IMR-90 (cell line): ENCODE measurements around the gene FGGY. TPM values are rescaled to one million over a fixed set of nuclear protein-coding genes. Genes with fewer than 3 reads are reported as not detected.
A peak's percentile ranks its signal among the peaks of the same experiment; 100 is the strongest.

Experiments
- ATAC-seq: fragments of 200-7000 bp; cut with Tn5 transposase; 2 replicates; pipeline ENCODE4 v1.9.1; 2020; ENCODE audit warnings: low read depth, mild to moderate bottlenecking, moderate library complexity
- BruUV-seq: library from RNA; stranded (reverse); fragments of 400-500 nt; replicated peaks from 2 replicates; lab custom pipeline; 2021; lab: Mats Ljungman, UMichigan
- CTCF ChIA-PET: fragments of 300-600 bp; formaldehyde crosslinking; extraction: SDS; loops from one replicate; lab custom pipeline; 2021; ENCODE audit warnings: antibody characterized with exemption; lab: Yijun Ruan, JAX
- POLR2A ChIA-PET: fragments of 300-600 bp; sonication (Branson Sonifier 250); formaldehyde crosslinking; loops from one replicate; lab custom pipeline; 2022; ENCODE audit warnings: antibody characterized with exemption; ENCODE audit not compliant: unreplicated experiment; lab: Charles Lee
- DNase-seq: peaks from one replicate; pipeline ENCODE4 v3.0.0; 2013
- H2AFZ ChIP-seq: replicated peaks from 2 replicates; pipeline ENCODE3; 2013; ENCODE audit warnings: low read length, mild to moderate bottlenecking; ENCODE audit not compliant: poor library complexity
- H2AK5ac ChIP-seq: 2 replicates; pipeline ENCODE4 v1.6.1; 2013; ENCODE audit warnings: low read depth, low read length, inconsistent platforms
- H2AK9ac ChIP-seq: replicated peaks from 2 replicates; pipeline ENCODE3; 2013; ENCODE audit warnings: mild to moderate bottlenecking, low read depth, low read length, moderate library complexity; ENCODE audit not compliant: poor library complexity
- H2BK120ac ChIP-seq: 2 replicates; pipeline ENCODE4 v1.6.1; 2013; ENCODE audit warnings: low read depth, low read length, inconsistent platforms
- H2BK15ac ChIP-seq: 3 replicates; pipeline ENCODE4 v1.6.1; 2013; ENCODE audit warnings: low read depth, low read length, inconsistent platforms
- H2BK20ac ChIP-seq: 2 replicates; pipeline ENCODE4 v1.6.1; 2013; ENCODE audit warnings: low read depth, mild to moderate bottlenecking, inconsistent platforms, low read length, moderate library complexity
- H2BK5ac ChIP-seq: 2 replicates; pipeline ENCODE4 v1.6.1; 2013; ENCODE audit warnings: mild to moderate bottlenecking, low read depth, low read length, inconsistent platforms; ENCODE audit not compliant: poor library complexity, severe bottlenecking
- H3K14ac ChIP-seq: replicated peaks from 2 replicates; pipeline ENCODE4 v1.6.1; 2013; ENCODE audit warnings: low read depth, low read length, inconsistent platforms
- H3K18ac ChIP-seq: 2 replicates; pipeline ENCODE4 v1.6.1; 2013; ENCODE audit warnings: low read depth, low read length, control low read depth
- H3K23ac ChIP-seq: 2 replicates; pipeline ENCODE4 v1.6.1; 2013; ENCODE audit warnings: low read depth, low read length, inconsistent platforms
- H3K27ac ChIP-seq: 2 replicates; pipeline ENCODE4 v1.5.1; 2013; ENCODE audit warnings: mild to moderate bottlenecking, control low read depth, low read length; ENCODE audit not compliant: insufficient read depth
- H3K27me3 ChIP-seq: 2 replicates; pipeline ENCODE4 v1.6.1; 2013; ENCODE audit warnings: low read length; ENCODE audit not compliant: control insufficient read depth, insufficient read depth
- H3K36me3 ChIP-seq: 2 replicates; pipeline ENCODE4 v1.6.1; 2013; ENCODE audit warnings: low read length, mixed read lengths; ENCODE audit not compliant: control insufficient read depth, insufficient read depth
- H3K4ac ChIP-seq: 2 replicates; pipeline ENCODE4 v1.6.1; 2013; ENCODE audit warnings: low read depth, low read length, inconsistent platforms
- H3K4me1 ChIP-seq: 2 replicates; pipeline ENCODE4 v1.6.1; 2013; ENCODE audit warnings: low read length, mixed read lengths; ENCODE audit not compliant: control insufficient read depth, insufficient read depth
- H3K4me2 ChIP-seq: 2 replicates; pipeline ENCODE4 v1.6.1; 2013; ENCODE audit warnings: low read depth, mild to moderate bottlenecking, control low read depth, low read length, moderate library complexity
- H3K4me3 ChIP-seq: 2 replicates; pipeline ENCODE4 v1.5.1; 2013; ENCODE audit warnings: low read depth, mild to moderate bottlenecking, control low read depth, low read length, moderate library complexity; ENCODE audit not compliant: insufficient read depth
- H3K56ac ChIP-seq: 2 replicates; pipeline ENCODE4 v1.6.1; 2013; ENCODE audit warnings: low read length, inconsistent platforms; ENCODE audit not compliant: insufficient read depth; ENCODE audit errors: extremely low read depth
- H3K79me1 ChIP-seq, 2 experiments: 2 replicates each; pipeline ENCODE4 v1.6.1; 2013; ENCODE audit warnings: low read length in 2 of 2, inconsistent platforms in 1 of 2, low read depth in 1 of 2
- H3K9ac ChIP-seq: 2 replicates; pipeline ENCODE4 v1.6.1; 2013; ENCODE audit warnings: low read depth, low read length, control low read depth
- H3K9me1 ChIP-seq: 2 replicates; pipeline ENCODE4 v1.6.1; 2013; ENCODE audit warnings: low read length, inconsistent platforms; ENCODE audit not compliant: insufficient read depth
- H3K9me3 ChIP-seq: 2 replicates; pipeline ENCODE4 v1.6.1; 2013; ENCODE audit warnings: low read length; ENCODE audit not compliant: control insufficient read depth, insufficient read depth
- H4K20me1 ChIP-seq: 2 replicates; pipeline ENCODE4 v1.6.1; 2013; ENCODE audit warnings: low read length, inconsistent platforms; ENCODE audit not compliant: insufficient read depth
- H4K5ac ChIP-seq: 2 replicates; pipeline ENCODE4 v1.6.1; 2013; ENCODE audit warnings: mild to moderate bottlenecking, low read depth, low read length, control low read depth
- H4K8ac ChIP-seq, 2 experiments: 2 replicates each; pipeline ENCODE4 v1.6.1; 2013; ENCODE audit warnings: low read depth in 2 of 2, low read length in 2 of 2, control low read depth in 1 of 2, inconsistent platforms in 1 of 2
- H4K91ac ChIP-seq: 2 replicates; pipeline ENCODE4 v1.6.1; 2013; ENCODE audit warnings: low read depth, low read length, inconsistent platforms; ENCODE audit not compliant: insufficient read depth
- CEBPB ChIP-seq: IDR thresholded peaks from 2 replicates; pipeline ENCODE4 v1.6.1; 2012; ENCODE audit warnings: low read depth, low read length, improper control_type of control experiment
- CHD1 ChIP-seq: IDR thresholded peaks from 2 replicates; pipeline ENCODE4 v1.6.1; 2012; ENCODE audit warnings: low read depth, low read length, improper control_type of control experiment
- CTCF ChIP-seq: conservative IDR thresholded peaks from 2 replicates; pipeline ENCODE4 v1.5.1; 2012; ENCODE audit warnings: mild to moderate bottlenecking, low read depth, low read length, improper control_type of control experiment
- ELK1 ChIP-seq: fragments of 150-350 bp; IDR thresholded peaks from 2 replicates; pipeline ENCODE4 v1.6.1; 2016; ENCODE audit warnings: low read depth, mild to moderate bottlenecking, low read length, moderate library complexity, borderline replicate concordance
- FOS ChIP-seq: fragments of 150-350 bp; IDR thresholded peaks from 2 replicates; pipeline ENCODE4 v1.6.1; 2016; ENCODE audit warnings: low read depth, low read length
- MAFK ChIP-seq: IDR thresholded peaks from 2 replicates; pipeline ENCODE4 v1.6.1; 2012; ENCODE audit warnings: low read depth, low read length, improper control_type of control experiment
- MAZ ChIP-seq: IDR thresholded peaks from 2 replicates; pipeline ENCODE4 v1.6.1; 2012; ENCODE audit warnings: low read depth, mild to moderate bottlenecking, low read length, improper control_type of control experiment, moderate library complexity, borderline replicate concordance
- MXI1 ChIP-seq: IDR thresholded peaks from 2 replicates; pipeline ENCODE4 v1.6.1; 2012; ENCODE audit warnings: low read depth, mild to moderate bottlenecking, low read length, moderate library complexity, borderline replicate concordance
- NFE2L2 ChIP-seq: fragments of 150-350 bp; IDR thresholded peaks from 2 replicates; pipeline ENCODE4 v1.6.1; 2016; ENCODE audit warnings: low read depth, mild to moderate bottlenecking, low read length
- POLR2A ChIP-seq: IDR thresholded peaks from 2 replicates; pipeline ENCODE4 v1.6.1; 2012; ENCODE audit warnings: mild to moderate bottlenecking, low read depth, low read length
- RAD21 ChIP-seq: IDR thresholded peaks from 2 replicates; pipeline ENCODE4 v1.6.1; 2012; ENCODE audit warnings: low read length, improper control_type of control experiment
- RCOR1 ChIP-seq: IDR thresholded peaks from 2 replicates; pipeline ENCODE4 v1.6.1; 2012; ENCODE audit warnings: mild to moderate bottlenecking, low read length, improper control_type of control experiment; ENCODE audit not compliant: insufficient replicate concordance
- RFX5 ChIP-seq: IDR thresholded peaks from 2 replicates; pipeline ENCODE4 v1.8.0; 2012; ENCODE audit warnings: low read depth, mild to moderate bottlenecking, low read length, moderate library complexity
- USF2 ChIP-seq: fragments of 150-350 bp; IDR thresholded peaks from 2 replicates; pipeline ENCODE4 v1.6.1; 2017; ENCODE audit warnings: mild to moderate bottlenecking, antibody characterized with exemption, low read length, low read depth
- WGBS, 2 experiments: methylation state at CpG; one replicate each; pipeline versions ENCODE4 v1.1.5 to v1.1.7; 2013; ENCODE audit warnings: missing lambda C conversion rate in 2 of 2; ENCODE audit not compliant: insufficient read length in 1 of 2; ENCODE audit errors: extremely low coverage in 2 of 2; 5-methylcytosine and 5-hydroxymethylcytosine counted together
- dilution Hi-C: fragments of 300-500 bp; cut with HindIII; formaldehyde crosslinking; loops from one replicate; pipeline ENCODE4 v1.14.3; 2018; ENCODE audit warnings: low sequenced_read_pairs; ENCODE audit not compliant: unreplicated experiment
- in situ Hi-C: fragments of 300-500 bp; cut with MboI; formaldehyde crosslinking; loops from 3 replicates; pipeline ENCODE4 v1.14.3; 2019; ENCODE audit warnings: low sequenced_read_pairs, inconsistent platforms, mixed read lengths
- intact Hi-C: fragments of 100-400 bp; cut with micrococcal nuclease; formaldehyde crosslinking; loops from 2 replicates; pipeline ENCODE4 v1.10.0; 2022
- polyA plus RNA-seq, 3 experiments: library from polyadenylated mRNA; depleted of rRNA; stranded (reverse); fragments of >200 nt; gene quantifications; 2 replicates each; pipeline ENCODE4 v1.2.3, GENCODE V29; 2012; ENCODE audit warnings: low replicate concordance in 1 of 3
- total RNA-seq: library from RNA; depleted of rRNA; stranded (reverse); fragments of >200 nt; gene quantifications from 2 replicates; pipeline ENCODE4 v1.2.3, GENCODE V29; 2012

FGGY gene
- total and polyA plus RNA-seq, 2 of the 4 experiments (the other 2 are of a cell fraction) = 5.6 to 14.0 TPM

- H2AK9ac ChIP-seq = no peak overlapping the region
- H2BK120ac ChIP-seq = peak overlapping the region; percentile 14; the same call in 1 of the 2 replicates
- no peaks in the 10 kb centered on the region for H3K27me3 ChIP-seq
- ATAC-seq = no peak
- no peak overlapping the region for H3K14ac ChIP-seq
- no peaks in the 10 kb centered on the region for H3K9me3 ChIP-seq
- intact Hi-C loops = loop anchor here (10.0 kb wide), 1 partner anchor 648 kb away; the partner anchor contains the start of gene JUN
- no peak overlapping the region for H4K91ac ChIP-seq
- no peak overlapping the region for H3K56ac ChIP-seq
- no peak overlapping the region for H2BK20ac ChIP-seq
- no peak for DNase-seq
- no peak overlapping the region for H3K9ac ChIP-seq
- no peak overlapping the region for H3K27ac ChIP-seq
- H3K4ac ChIP-seq = no peak overlapping the region; the same call in 1 of the 2 replicates
- no peak overlapping the region for H3K23ac ChIP-seq
- in situ Hi-C loops = no loop called here
- peaks cover 7% of the 10 kb centered on the region; the same call in 1 of the 2 replicates for H3K9me1 ChIP-seq
- peaks cover 7% of the 10 kb centered on the region for H3K4me1 ChIP-seq
- H3K36me3 ChIP-seq = no peaks in the 10 kb centered on the region
- WGBS, 2 experiments = no CpG with 5 or more reads among the region's 6 CpGs
- dilution Hi-C loops = no loop called here
- no peak overlapping the region for H4K8ac ChIP-seq
- H3K4me3 ChIP-seq = no peak overlapping the region
- peak overlapping the region; percentile 38; the same call in 1 of the 2 replicates for H2AK5ac ChIP-seq
- H2BK15ac ChIP-seq = no peak overlapping the region
- CTCF ChIA-PET = interaction anchor here (0.6 kb wide), 1 partner anchor 167 kb away, joined by 3 read pairs; no protein-coding TSS in a partner anchor
- H3K79me1 ChIP-seq = no peaks in the 10 kb centered on the region
- H4K5ac ChIP-seq = peak overlapping the region; percentile 38; the same call in 1 of the 2 replicates
- H3K4me2 ChIP-seq = no peak overlapping the region
- BruUV-seq = no TSS peak
- no peak overlapping the region for H3K18ac ChIP-seq
- H4K20me1 ChIP-seq = no peaks in the 10 kb centered on the region
- H2AFZ ChIP-seq = no peak overlapping the region
- POLR2A ChIA-PET = no interaction called here
- H2BK5ac ChIP-seq = no peak overlapping the region
- TF ChIP-seq CHD1 (no peak), MAZ (no peak), RAD21 (no peak), MAFK (no peak), CEBPB (no peak), RCOR1 (no peak), FOS (no peak), CTCF (no peak), RFX5 (no peak), POLR2A (no peak), NFE2L2 (no peak), USF2 (no peak), ELK1 (no peak), MXI1 (no peak)
These were observed 135.9 kb downstream of the FGGY start for GRCh38 chr1:59432531-59433439.
